GM12878 (cell line): ENCODE data around the gene TMPRSS11A. TPM values are rescaled to one million over a fixed set of nuclear protein-coding genes. Genes with fewer than 3 reads are reported as not detected.

Source experiments
- ATAC-seq: fragments of 200-7000 bp; cut with Tn5 transposase; 3 replicates; pipeline ENCODE4 v1.9.1; 2020; ENCODE audit warnings: mild to moderate bottlenecking, moderate library complexity
- BruUV-seq: library from RNA; stranded (reverse); fragments of 400-500 nt; replicated peaks from 2 replicates; lab custom pipeline; 2021; lab: Mats Ljungman, UMichigan
- CTCF ChIA-PET: fragments of 300-600 bp; sonication (Branson Sonifier 250); formaldehyde crosslinking; extraction: SDS; loops from one replicate; lab custom pipeline; 2021; ENCODE audit warnings: inconsistent platforms; lab: Yijun Ruan, JAX
- POLR2A ChIA-PET: fragments of 350-600 bp; formaldehyde crosslinking; extraction: SDS; loops from one replicate; lab custom pipeline; 2021; ENCODE audit warnings: inconsistent platforms; lab: Charles Lee
- RAD21 ChIA-PET: fragments of 300-600 bp; sonication (Branson Sonifier 250); formaldehyde crosslinking; loops from one replicate; lab custom pipeline; 2023; ENCODE audit warnings: antibody characterized with exemption; ENCODE audit not compliant: unreplicated experiment; lab: Charles Lee
- SMC1A ChIA-PET: fragments of 300-600 bp; sonication (Branson Sonifier 250); formaldehyde crosslinking; loops from one replicate; lab custom pipeline; 2023; ENCODE audit not compliant: unreplicated experiment, uncharacterized antibody; lab: Charles Lee
- DNase-seq: peaks from one replicate; pipeline ENCODE4 v3.0.0-alpha.2; 2011; ENCODE audit warnings: low read depth, low spot score
- FAIRE-seq: peaks from 3 replicates; lab custom pipeline; 2011; peaks lifted over from hg19 to GRCh38; lab: Jason Lieb, UNC
- H2AFZ ChIP-seq: 2 replicates; pipeline ENCODE4 v1.6.0; 2011; ENCODE audit warnings: low read depth, low read length, control low read depth; ENCODE audit not compliant: control insufficient read depth
- H3K27ac ChIP-seq: 2 replicates; pipeline ENCODE4 v1.5.1; 2011; ENCODE audit warnings: control low read depth; ENCODE audit not compliant: control insufficient read depth, insufficient read depth
- H3K27me3 ChIP-seq, 2 experiments: replicated peaks in 1 of 2; 2 replicates each; pipeline versions ENCODE4 v1.6.0 to v1.6.1; 2011; ENCODE audit warnings: low read length in 1 of 2; ENCODE audit not compliant: control insufficient read depth in 2 of 2, insufficient read depth in 2 of 2
- H3K36me3 ChIP-seq, 2 experiments: 2 replicates each; pipeline ENCODE4 v1.5.1; 2011; ENCODE audit warnings: low read length in 1 of 2; ENCODE audit not compliant: control insufficient read depth in 2 of 2, insufficient read depth in 2 of 2
- H3K4me1 ChIP-seq: 2 replicates; pipeline ENCODE4 v1.6.1; 2011; ENCODE audit warnings: mild to moderate bottlenecking, low read length, moderate library complexity, mixed read lengths; ENCODE audit not compliant: control insufficient read depth, insufficient read depth
- H3K4me2 ChIP-seq: 2 replicates; pipeline ENCODE4 v1.6.0; 2011; ENCODE audit warnings: control low read depth; ENCODE audit not compliant: control insufficient read depth, insufficient read depth
- H3K4me3 ChIP-seq: fragments of 200-600 bp; sonication (generic); 2 replicates; pipeline ENCODE4 v1.5.1; 2016
- H3K79me2 ChIP-seq: 2 replicates; pipeline ENCODE4 v1.6.0; 2011; ENCODE audit warnings: low read length; ENCODE audit not compliant: control insufficient read depth, insufficient read depth
- H3K9ac ChIP-seq: 2 replicates; pipeline ENCODE4 v1.8.0; 2011; ENCODE audit warnings: low read length, control low read depth, mixed read lengths; ENCODE audit not compliant: control insufficient read depth, insufficient read depth
- H3K9me3 ChIP-seq: replicated peaks from 3 replicates; pipeline ENCODE4 v1.5.1; 2011; ENCODE audit warnings: mild to moderate bottlenecking, low read length; ENCODE audit not compliant: control insufficient read depth, insufficient read depth
- H4K20me1 ChIP-seq: 2 replicates; pipeline ENCODE4 v1.6.0; 2011; ENCODE audit not compliant: control insufficient read depth, insufficient read depth
- BACH1 ChIP-seq: fragments of 450-650 bp; IDR thresholded peaks from 2 replicates; pipeline ENCODE4 v1.6.1; 2017; ENCODE audit warnings: mild to moderate bottlenecking, borderline replicate concordance
- NRF1 ChIP-seq: conservative IDR thresholded peaks from 2 replicates; pipeline ENCODE4 v1.6.1; 2011; ENCODE audit warnings: mild to moderate bottlenecking, low read depth, low read length, improper control_type of control experiment
- RBBP5 ChIP-seq: fragments of 200-600 bp; sonication (generic); conservative IDR thresholded peaks from 2 replicates; pipeline ENCODE4 v1.6.1; 2016
- SP1 ChIP-seq: IDR thresholded peaks from one replicate; pipeline ENCODE4 v1.6.1; 2011; ENCODE audit warnings: low read depth, low read length
- TAF1 ChIP-seq: IDR thresholded peaks from 2 replicates; pipeline ENCODE4 v1.6.1; 2011; ENCODE audit warnings: mild to moderate bottlenecking, low read depth, low read length, borderline replicate concordance
- TCF7 ChIP-seq: IDR thresholded peaks from 2 replicates; pipeline ENCODE4 v1.6.1; 2014; ENCODE audit warnings: antibody characterized with exemption, borderline replicate concordance
- ZBTB11 ChIP-seq: fragments of 450-650 bp; formaldehyde crosslinking; IDR thresholded peaks from 2 replicates; pipeline ENCODE4 v1.5.0; 2022; ENCODE audit warnings: mild to moderate bottlenecking, missing genetic modification characterization
- ZNF592 ChIP-seq: fragments of 450-650 bp; IDR thresholded peaks from 2 replicates; pipeline ENCODE4 v1.6.1; 2017; ENCODE audit warnings: mild to moderate bottlenecking, moderate library complexity
- ZSCAN29 ChIP-seq: fragments of 450-650 bp; IDR thresholded peaks from 2 replicates; pipeline ENCODE4 v1.6.1; 2017; ENCODE audit warnings: mild to moderate bottlenecking, moderate library complexity
- WGBS: methylation state at CpG from one replicate; pipeline ENCODE4 v1.1.6; 2016; ENCODE audit warnings: low lambda C conversion rate; ENCODE audit not compliant: insufficient replicate concordance, insufficient coverage; ENCODE audit errors: missing lambda C conversion rate; 5-methylcytosine and 5-hydroxymethylcytosine counted together
- in situ Hi-C: fragments of 300-500 bp; cut with MboI; formaldehyde crosslinking; loops from 9 replicates; pipeline ENCODE4 v1.14.3; 2018; ENCODE audit warnings: mixed read lengths
- intact Hi-C: fragments of 100-400 bp; cut with micrococcal nuclease; formaldehyde crosslinking; loops from one replicate; pipeline ENCODE4 v1.14.2; 2022; ENCODE audit not compliant: unreplicated experiment
- polyA plus RNA-seq, 11 experiments: library from polyadenylated mRNA; depleted of rRNA in 4 of 11; unstranded in 6 of 11; stranded (reverse) in 5 of 11; fragments of >200 nt; fragmentation: Nextera tagmentation in 4 of 11; fragmentation: Illumina TruSeq in 1 of 11; extraction: Ambion mirVana in 4 of 11; extraction: Trizol in 1 of 11; gene quantifications; 1 replicate in 1 of 11; 2 replicates in 10 of 11; pipeline versions ENCODE4 v1.2.1 to v1.2.3, GENCODE V29; 2011 to 2016; ENCODE audit warnings: inconsistent platforms in 2 of 11, missing spikeins in 2 of 11, low read depth in 1 of 11
- total RNA-seq, 4 experiments: library from RNA; depleted of rRNA in 3 of 4; stranded (reverse); fragments of >200 nt in 3 of 4; fragmentation: Illumina TruSeq in 1 of 4; extraction: Trizol in 1 of 4; gene quantifications; 2 replicates each; pipeline versions ENCODE4 v1.2.1 to v1.2.3, GENCODE V29; 2013 to 2021
- TF ChIP-seq, protein P1 (sequence below): fragments of 450-650 bp; formaldehyde crosslinking; IDR thresholded peaks from 2 replicates; pipeline ENCODE4 v1.4.0; 2022; ENCODE audit warnings: mild to moderate bottlenecking, moderate library complexity
- TF ChIP-seq, protein P2 (sequence below): fragments of 450-650 bp; IDR thresholded peaks from 2 replicates; pipeline ENCODE4 v1.6.1; 2017; ENCODE audit warnings: borderline replicate concordance

Gene TMPRSS11A
- total and polyA plus RNA-seq, 10 of the 15 experiments (the other 5 are each of a cell fraction or from before 2014, with no cell fraction given) = 0.02 TPM; not detected in 9

GRCh38 chr4:67933755-67934154 is 29.5 kb downstream of the TMPRSS11A start:
- SMC1A ChIA-PET = no interaction called here
- intact Hi-C loops = no loop called here
- CTCF ChIA-PET = no interaction called here
- RAD21 ChIA-PET = no interaction called here
- Histone ChIP-seq H3K27me3 (no peaks in the 10 kb centered on the region), H3K36me3 (no peaks in the 10 kb centered on the region), H3K4me3 (no peak overlapping the region), H3K9ac (no peak overlapping the region), H3K4me1 (no peaks in the 10 kb centered on the region), H2AFZ (no peak overlapping the region), H4K20me1 (no peaks in the 10 kb centered on the region), H3K27ac (no peak overlapping the region), H3K4me2 (no peak overlapping the region), H3K9me3 (no peaks in the 10 kb centered on the region), H3K79me2 (no peaks in the 10 kb centered on the region)
- WGBS = 0% methylated on average over 1 of the region's 1 CpG
- in situ Hi-C loops = no loop called here
- no TSS peak for BruUV-seq
- FAIRE-seq (no peak), ATAC-seq (no peak), DNase-seq (no peak)
- POLR2A ChIA-PET = no interaction called here
- TF ChIP-seq, protein P1, sequence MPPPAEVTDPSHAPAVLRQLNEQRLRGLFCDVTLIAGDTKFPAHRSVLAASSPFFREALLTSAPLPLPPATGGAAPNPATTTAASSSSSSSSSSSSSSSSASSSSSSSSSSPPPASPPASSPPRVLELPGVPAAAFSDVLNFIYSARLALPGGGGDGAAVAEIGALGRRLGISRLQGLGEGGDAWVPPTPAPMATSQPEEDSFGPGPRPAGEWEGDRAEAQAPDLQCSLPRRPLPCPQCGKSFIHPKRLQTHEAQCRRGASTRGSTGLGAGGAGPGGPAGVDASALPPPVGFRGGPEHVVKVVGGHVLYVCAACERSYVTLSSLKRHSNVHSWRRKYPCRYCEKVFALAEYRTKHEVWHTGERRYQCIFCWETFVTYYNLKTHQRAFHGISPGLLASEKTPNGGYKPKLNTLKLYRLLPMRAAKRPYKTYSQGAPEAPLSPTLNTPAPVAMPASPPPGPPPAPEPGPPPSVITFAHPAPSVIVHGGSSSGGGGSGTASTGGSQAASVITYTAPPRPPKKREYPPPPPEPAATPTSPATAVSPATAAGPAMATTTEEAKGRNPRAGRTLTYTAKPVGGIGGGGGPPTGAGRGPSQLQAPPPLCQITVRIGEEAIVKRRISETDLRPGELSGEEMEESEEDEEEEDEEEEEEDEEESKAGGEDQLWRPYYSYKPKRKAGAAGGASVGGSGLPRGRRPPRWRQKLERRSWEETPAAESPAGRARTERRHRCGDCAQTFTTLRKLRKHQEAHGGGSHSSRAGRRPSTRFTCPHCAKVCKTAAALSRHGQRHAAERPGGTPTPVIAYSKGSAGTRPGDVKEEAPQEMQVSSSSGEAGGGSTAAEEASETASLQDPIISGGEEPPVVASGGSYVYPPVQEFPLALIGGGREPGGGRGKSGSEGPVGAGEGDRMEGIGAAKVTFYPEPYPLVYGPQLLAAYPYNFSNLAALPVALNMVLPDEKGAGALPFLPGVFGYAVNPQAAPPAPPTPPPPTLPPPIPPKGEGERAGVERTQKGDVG = no peak
- TF ChIP-seq ZNF592 (no peak), NRF1 (no peak), TCF7 (no peak), ZBTB11 (no peak), BACH1 (no peak), RBBP5 (no peak), ZSCAN29 (no peak), SP1 (no peak), TAF1 (no peak)
- TF ChIP-seq, protein P2, sequence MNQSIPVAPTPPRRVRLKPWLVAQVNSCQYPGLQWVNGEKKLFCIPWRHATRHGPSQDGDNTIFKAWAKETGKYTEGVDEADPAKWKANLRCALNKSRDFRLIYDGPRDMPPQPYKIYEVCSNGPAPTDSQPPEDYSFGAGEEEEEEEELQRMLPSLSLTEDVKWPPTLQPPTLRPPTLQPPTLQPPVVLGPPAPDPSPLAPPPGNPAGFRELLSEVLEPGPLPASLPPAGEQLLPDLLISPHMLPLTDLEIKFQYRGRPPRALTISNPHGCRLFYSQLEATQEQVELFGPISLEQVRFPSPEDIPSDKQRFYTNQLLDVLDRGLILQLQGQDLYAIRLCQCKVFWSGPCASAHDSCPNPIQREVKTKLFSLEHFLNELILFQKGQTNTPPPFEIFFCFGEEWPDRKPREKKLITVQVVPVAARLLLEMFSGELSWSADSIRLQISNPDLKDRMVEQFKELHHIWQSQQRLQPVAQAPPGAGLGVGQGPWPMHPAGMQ = no peak
